Tibial artery (tissue), 4 donors: ENCODE measurements around the gene PPP1R3F.

Experiments
- DNase-seq, 2 donors: peaks; one replicate each; pipeline ENCODE4 v3.0.0-alpha.2; 2019
- H3K27ac ChIP-seq, 2 donors: fragments of 200-600 bp; sonication (generic) in 1 of 2; 1 replicate in 1 of 2; 2 replicates in 1 of 2; pipeline ENCODE4 v1.5.1; 2018 to 2019; ENCODE audit warnings: mild to moderate bottlenecking in 1 of 2
- H3K27me3 ChIP-seq, 2 donors: fragments of 200-600 bp; sonication (generic) in 1 of 2; one replicate each; pipeline versions ENCODE4 v1.5.1 to v1.6.0; 2016 to 2019
- H3K36me3 ChIP-seq, 3 donors: fragments of 200-600 bp; sonication (generic) in 2 of 3; one replicate each; pipeline ENCODE4 v1.5.1; 2016 to 2019; ENCODE audit warnings: mild to moderate bottlenecking in 2 of 3
- H3K4me1 ChIP-seq, 4 donors: fragments of 200-600 bp; sonication (generic) in 2 of 4; 1 replicate in 3 of 4; 2 replicates in 1 of 4; pipeline ENCODE4 v1.5.1; 2016 to 2019
- H3K4me3 ChIP-seq, 2 donors: fragments of 200-600 bp; sonication (generic) in 1 of 2; 1 replicate in 1 of 2; 2 replicates in 1 of 2; pipeline ENCODE4 v1.5.1; 2018 to 2019; ENCODE audit warnings: mild to moderate bottlenecking in 2 of 2
- H3K9me3 ChIP-seq, 3 donors: fragments of 200-600 bp; sonication (generic) in 1 of 3; one replicate each; pipeline ENCODE4 v1.5.1; 2016 to 2019
- intact Hi-C: fragments of 100-400 bp; cut with DNase I; formaldehyde crosslinking; loops from one replicate; pipeline ENCODE4 v1.15.0; 2023; ENCODE audit warnings: low total_unique reads
- TF ChIP-seq, protein P1 (sequence below), 2 experiments: fragments of 200-600 bp in 1 of 2; fragments of 450-650 bp in 1 of 2; IDR thresholded peaks; one replicate each; pipeline ENCODE4 v1.5.1; 2017 to 2019; ENCODE audit warnings: antibody characterized with exemption in 2 of 2, mild to moderate bottlenecking in 1 of 2, moderate library complexity in 1 of 2

Gene PPP1R3F

GRCh38 chrX:49269010-49269766, 405 bp upstream of the PPP1R3F start:
- intact Hi-C loops = loop anchor here (2.0 kb wide), 1 partner anchor 78 kb away; no protein-coding TSS in a partner anchor
- TF ChIP-seq, protein P1, sequence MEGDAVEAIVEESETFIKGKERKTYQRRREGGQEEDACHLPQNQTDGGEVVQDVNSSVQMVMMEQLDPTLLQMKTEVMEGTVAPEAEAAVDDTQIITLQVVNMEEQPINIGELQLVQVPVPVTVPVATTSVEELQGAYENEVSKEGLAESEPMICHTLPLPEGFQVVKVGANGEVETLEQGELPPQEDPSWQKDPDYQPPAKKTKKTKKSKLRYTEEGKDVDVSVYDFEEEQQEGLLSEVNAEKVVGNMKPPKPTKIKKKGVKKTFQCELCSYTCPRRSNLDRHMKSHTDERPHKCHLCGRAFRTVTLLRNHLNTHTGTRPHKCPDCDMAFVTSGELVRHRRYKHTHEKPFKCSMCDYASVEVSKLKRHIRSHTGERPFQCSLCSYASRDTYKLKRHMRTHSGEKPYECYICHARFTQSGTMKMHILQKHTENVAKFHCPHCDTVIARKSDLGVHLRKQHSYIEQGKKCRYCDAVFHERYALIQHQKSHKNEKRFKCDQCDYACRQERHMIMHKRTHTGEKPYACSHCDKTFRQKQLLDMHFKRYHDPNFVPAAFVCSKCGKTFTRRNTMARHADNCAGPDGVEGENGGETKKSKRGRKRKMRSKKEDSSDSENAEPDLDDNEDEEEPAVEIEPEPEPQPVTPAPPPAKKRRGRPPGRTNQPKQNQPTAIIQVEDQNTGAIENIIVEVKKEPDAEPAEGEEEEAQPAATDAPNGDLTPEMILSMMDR (IDR thresholded peaks at IDR 0.05) = no peak
- no peaks in the 10 kb centered on the region for H3K9me3 ChIP-seq
- H3K27me3 ChIP-seq = no peaks in the 10 kb centered on the region
- peak; percentile 97 to 98 for DNase-seq
- H3K4me3 ChIP-seq = peak overlapping the region; percentile 80 to 89
- H3K27ac ChIP-seq = peak overlapping the region; percentile 91 to 93
- peaks cover 0 to 4% (median 0%) of the 10 kb centered on the region in 3 donors for H3K36me3 ChIP-seq
- H3K4me1 ChIP-seq = peaks cover 0 to 40% (median 19%) of the 10 kb centered on the region in 4 donors

DNA sequence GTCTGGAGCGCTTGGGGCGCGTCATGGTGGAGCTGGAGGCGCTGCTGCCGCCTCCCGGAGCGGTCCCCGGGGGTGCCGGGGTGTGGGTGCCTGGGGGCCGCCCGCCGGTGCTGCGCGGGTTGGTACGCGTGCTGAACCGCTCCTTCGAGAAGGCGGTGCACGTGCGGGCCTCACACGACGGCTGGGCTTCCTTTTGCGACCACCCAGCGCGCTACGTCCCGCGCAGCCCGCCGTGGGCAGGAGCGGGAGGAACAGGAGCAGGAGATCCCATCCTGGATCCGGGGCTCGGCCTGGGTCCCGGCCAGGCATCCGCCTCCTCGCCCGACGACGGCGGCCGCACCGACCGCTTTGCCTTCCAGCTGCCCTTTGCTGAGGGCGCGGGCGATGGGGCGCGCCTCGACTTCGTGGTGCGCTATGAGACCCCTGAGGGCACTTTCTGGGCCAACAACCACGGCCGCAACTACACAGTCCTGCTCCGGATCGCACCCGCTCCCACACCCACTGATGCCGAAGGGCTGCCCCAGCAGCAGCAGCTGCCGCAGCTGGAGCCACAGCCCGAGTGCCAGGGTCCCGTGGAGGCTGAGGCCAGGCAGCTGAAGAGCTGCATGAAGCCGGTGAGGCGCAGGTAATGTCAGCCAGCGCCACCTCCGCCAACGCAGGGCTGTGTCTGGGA, 792 bp downstream of the PPP1R3F start:
- Histone ChIP-seq H3K9me3 (no peaks in the 10 kb centered on the region), H3K4me1 (peaks cover 0 to 47% (median 19%) of the 10 kb centered on the region in 4 donors), H3K27me3 (no peaks in the 10 kb centered on the region), H3K4me3 (peak overlapping the region; percentile 80 to 89), H3K36me3 (peaks cover 0 to 4% (median 0%) of the 10 kb centered on the region in 3 donors), H3K27ac (peak overlapping the region; percentile 91 to 93)
- DNase-seq = no peak
- intact Hi-C loops = no loop called here
- TF ChIP-seq, protein P1 (IDR thresholded peaks at IDR 0.05) = no peak

DNA sequence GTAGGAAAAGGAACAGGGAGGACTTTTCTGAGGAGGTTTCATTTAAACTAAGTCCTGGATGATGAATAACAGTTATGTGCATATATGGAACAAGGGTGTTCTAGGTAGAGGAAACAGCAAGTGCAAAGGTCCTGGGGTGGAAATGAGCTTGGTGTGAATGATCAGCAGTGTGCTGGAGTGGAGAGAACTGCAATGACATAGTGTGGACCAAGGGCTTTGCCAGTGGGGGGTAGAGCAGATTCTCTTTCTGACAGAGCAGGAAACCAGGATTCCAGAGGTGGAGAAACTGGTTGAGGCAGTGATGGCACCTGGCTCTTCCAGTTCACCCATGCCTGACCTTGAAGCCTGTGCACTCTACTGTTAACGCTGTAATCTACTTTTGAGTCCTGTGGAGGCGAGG, 1.7 kb downstream of the PPP1R3F start:
- no peaks in the 10 kb centered on the region for H3K9me3 ChIP-seq
- intact Hi-C loops = no loop called here
- H3K27ac ChIP-seq = peak overlapping the region in 1 of 2 donors; percentile 93
- H3K4me3 ChIP-seq = peak overlapping the region; percentile 80 to 89
- H3K27me3 ChIP-seq = no peaks in the 10 kb centered on the region
- TF ChIP-seq, protein P1 (IDR thresholded peaks at IDR 0.05) = no peak
- peaks cover 0 to 47% (median 19%) of the 10 kb centered on the region in 4 donors for H3K4me1 ChIP-seq
- no peak for DNase-seq
- H3K36me3 ChIP-seq = peaks cover 0 to 4% (median 0%) of the 10 kb centered on the region in 3 donors

DNA sequence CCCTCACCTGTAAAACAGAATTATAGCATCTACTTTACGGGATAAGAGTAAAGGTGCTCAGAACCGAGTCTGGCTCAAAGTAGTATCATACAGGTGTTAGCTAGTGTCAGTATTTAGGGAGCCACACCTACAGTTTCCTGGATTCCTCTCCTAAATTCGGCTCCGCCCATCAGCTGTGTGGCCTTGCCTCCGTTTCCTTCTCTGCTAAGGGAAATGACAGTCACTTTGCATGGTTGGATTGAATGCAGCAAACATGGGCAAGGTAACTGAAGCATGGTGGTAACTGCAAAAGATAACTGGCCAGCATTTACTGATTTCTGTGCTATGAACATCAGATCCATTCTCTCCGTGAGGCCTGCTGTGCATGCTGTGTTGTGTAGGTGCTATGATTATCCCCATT, 2.8 kb downstream of the PPP1R3F start:
- H3K4me3 ChIP-seq = no peak overlapping the region
- intact Hi-C loops = no loop called here

DNA sequence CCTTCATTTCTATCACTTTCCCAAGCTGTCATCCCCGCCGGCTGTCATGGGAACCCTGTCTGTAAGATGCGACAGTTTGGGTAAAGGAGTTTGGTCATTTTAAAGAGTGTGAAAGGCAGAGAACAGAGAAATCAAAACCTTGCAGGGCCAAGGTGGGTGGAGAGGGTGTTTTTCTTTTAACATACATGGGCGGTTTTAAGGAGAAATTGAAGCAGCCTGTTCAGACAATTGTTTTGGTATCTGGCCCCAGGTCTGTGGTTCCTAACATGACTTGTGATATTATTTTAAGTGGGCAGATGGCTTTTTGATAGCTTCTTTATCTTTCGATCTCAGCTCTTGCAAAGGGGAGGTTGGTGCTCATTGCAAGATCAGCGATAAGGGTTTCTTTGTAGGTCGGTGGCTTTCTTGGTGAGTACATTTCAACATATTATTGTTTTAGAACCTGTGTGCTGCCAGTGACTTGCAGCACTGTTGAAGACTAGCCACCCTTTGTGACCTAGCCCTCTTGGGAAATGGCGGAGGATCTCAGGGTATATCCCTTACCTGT, 3.7 kb downstream of the PPP1R3F start:
- intact Hi-C loops = no loop called here
- no peak overlapping the region for H3K4me3 ChIP-seq
- DNase-seq = peak in 1 of 2 donors; percentile 16
- H3K4me1 ChIP-seq = peaks cover 0 to 52% (median 19%) of the 10 kb centered on the region in 4 donors
- TF ChIP-seq, protein P1 (IDR thresholded peaks at IDR 0.05) = no peak
- no peaks in the 10 kb centered on the region for H3K27me3 ChIP-seq
- H3K36me3 ChIP-seq = peaks cover 0 to 4% (median 0%) of the 10 kb centered on the region in 3 donors
- no peaks in the 10 kb centered on the region for H3K9me3 ChIP-seq
- no peak overlapping the region for H3K27ac ChIP-seq

More for the DNA sequence above, 2.8 kb downstream of the PPP1R3F start:
- TF ChIP-seq, protein P1 (IDR thresholded peaks at IDR 0.05) = no peak
- Histone ChIP-seq H3K27me3 (no peaks in the 10 kb centered on the region), H3K9me3 (no peaks in the 10 kb centered on the region), H3K27ac (no peak overlapping the region), H3K36me3 (peaks cover 0 to 4% (median 0%) of the 10 kb centered on the region in 3 donors), H3K4me1 (peaks cover 0 to 52% (median 19%) of the 10 kb centered on the region in 4 donors)
- DNase-seq = no peak
